Hepatocyte (in vitro differentiated cells): ENCODE data around the gene SCAPER. TPM values are rescaled to one million over a fixed set of nuclear protein-coding genes. Genes with fewer than 3 reads are reported as not detected.

Source experiments
- DNase-seq: peaks from one replicate; pipeline ENCODE4 v3.0.0-alpha.2; 2016; ENCODE audit warnings: low spot score
- H2AFZ ChIP-seq: fragments of 200-600 bp; sonication (generic); 2 replicates; pipeline ENCODE4 v1.6.0; 2016; ENCODE audit warnings: antibody characterized with exemption, mild to moderate bottlenecking
- H3K27ac ChIP-seq: fragments of 200-600 bp; sonication (generic); 2 replicates; pipeline ENCODE4 v1.5.1; 2016; ENCODE audit warnings: mild to moderate bottlenecking
- H3K27me3 ChIP-seq: fragments of 200-600 bp; sonication (generic); 2 replicates; pipeline ENCODE4 v1.6.1; 2016
- H3K36me3 ChIP-seq: fragments of 200-600 bp; sonication (generic); replicated peaks from 2 replicates; pipeline ENCODE4 v1.5.1; 2016; ENCODE audit warnings: low read depth; ENCODE audit not compliant: insufficient read depth
- H3K4me1 ChIP-seq: fragments of 200-600 bp; sonication (generic); 2 replicates; pipeline ENCODE4 v1.5.1; 2016; ENCODE audit warnings: mild to moderate bottlenecking, moderate library complexity; ENCODE audit not compliant: insufficient read depth
- H3K4me2 ChIP-seq: fragments of 200-600 bp; sonication (generic); 2 replicates; pipeline ENCODE4 v1.6.0; 2016
- H3K4me3 ChIP-seq: fragments of 200-600 bp; sonication (generic); 2 replicates; pipeline ENCODE4 v1.5.1; 2016; ENCODE audit warnings: mild to moderate bottlenecking
- H3K79me2 ChIP-seq: fragments of 200-600 bp; sonication (generic); 2 replicates; pipeline ENCODE4 v1.6.0; 2017; ENCODE audit warnings: mild to moderate bottlenecking
- H3K9me2 ChIP-seq: fragments of 200-600 bp; sonication (generic); replicated peaks from 2 replicates; pipeline ENCODE4 v1.6.0; 2017; ENCODE audit warnings: mild to moderate bottlenecking; ENCODE audit not compliant: insufficient read depth
- H3K9me3 ChIP-seq: fragments of 200-600 bp; sonication (generic); 2 replicates; pipeline ENCODE4 v1.5.1; 2016; ENCODE audit warnings: low read depth, mild to moderate bottlenecking
- H4K20me1 ChIP-seq: fragments of 200-600 bp; sonication (generic); 2 replicates; pipeline ENCODE4 v1.6.0; 2016; ENCODE audit warnings: mild to moderate bottlenecking; ENCODE audit not compliant: insufficient read depth, poor library complexity, severe bottlenecking
- CTCF ChIP-seq: fragments of 200-600 bp; sonication (generic); IDR thresholded peaks from 2 replicates; pipeline ENCODE4 v1.5.1; 2016; ENCODE audit warnings: antibody characterized with exemption, mild to moderate bottlenecking; ENCODE audit not compliant: poor library complexity
- EZH2 ChIP-seq: fragments of 200-600 bp; sonication (generic); IDR thresholded peaks from 2 replicates; pipeline ENCODE4 v1.6.1; 2016; ENCODE audit warnings: antibody characterized with exemption, mild to moderate bottlenecking, borderline replicate concordance
- EZH2phosphoT487 ChIP-seq: fragments of 200-600 bp; sonication (generic); IDR thresholded peaks from one replicate; pipeline ENCODE4 v1.6.1; 2018; ENCODE audit warnings: antibody characterized with exemption, mild to moderate bottlenecking, low read depth, moderate library complexity; ENCODE audit not compliant: unreplicated experiment, severe bottlenecking
- WGBS: methylation state at CpG from one replicate; pipeline ENCODE4 v1.1.6; 2016; ENCODE audit warnings: low lambda C conversion rate; ENCODE audit errors: missing lambda C conversion rate; 5-methylcytosine and 5-hydroxymethylcytosine counted together
- polyA plus RNA-seq: library from polyadenylated mRNA; unstranded; fragments of >200 nt; fragmentation: Nextera tagmentation; extraction: Ambion mirVana; gene quantifications from 2 replicates; pipeline ENCODE4 v1.2.1, GENCODE V29; 2016
- total RNA-seq: library from RNA; depleted of rRNA; stranded (reverse); fragments of >200 nt; gene quantifications from 2 replicates; pipeline ENCODE4 v1.2.3, GENCODE V29; 2014

SCAPER gene
- total and polyA plus RNA-seq, 2 experiments from 2014 or later: 20.8 to 27.4 TPM

- Histone ChIP-seq H3K4me2 (no peak overlapping the region), H3K79me2 (no peaks in the 10 kb centered on the region), H3K4me1 (no peaks in the 10 kb centered on the region), H2AFZ (no peak overlapping the region), H3K9me3 (no peaks in the 10 kb centered on the region), H3K4me3 (no peak overlapping the region), H3K9me2 (no peaks in the 10 kb centered on the region), H3K27ac (no peak overlapping the region), H4K20me1 (no peaks in the 10 kb centered on the region), H3K36me3 (no peaks in the 10 kb centered on the region), H3K27me3 (no peaks in the 10 kb centered on the region)
- WGBS: 67% methylated on average over 5 of the region's 5 CpGs
- TF ChIP-seq EZH2phosphoT487: no peak
- TF ChIP-seq EZH2: no peak
- TF ChIP-seq CTCF: no peak
- DNase-seq: no peak
Measured at GRCh38 chr15:76664895-76665294, 240.2 kb downstream of the SCAPER start.

- H3K36me3 ChIP-seq: no peaks in the 10 kb centered on the region
- no peaks in the 10 kb centered on the region for H3K4me1 ChIP-seq
- H3K27ac ChIP-seq: no peak overlapping the region
- no peaks in the 10 kb centered on the region for H3K79me2 ChIP-seq
- H2AFZ ChIP-seq: no peak overlapping the region
- WGBS: 87% methylated on average over 2 of the region's 2 CpGs
- H3K27me3 ChIP-seq: no peaks in the 10 kb centered on the region
- no peaks in the 10 kb centered on the region for H3K9me3 ChIP-seq
- H3K4me2 ChIP-seq: no peak overlapping the region
- no peak overlapping the region for H3K4me3 ChIP-seq
- TF ChIP-seq CTCF (no peak), EZH2 (no peak), EZH2phosphoT487 (no peak)
- no peaks in the 10 kb centered on the region for H4K20me1 ChIP-seq
- H3K9me2 ChIP-seq: no peaks in the 10 kb centered on the region
- no peak for DNase-seq
Measured at GRCh38 chr15:76664411-76664810, 240.7 kb downstream of the SCAPER start.

GRCh38 chr15:76663529-76663928 lies 241.6 kb downstream of the SCAPER start:
- no peak for TF ChIP-seq EZH2phosphoT487
- TF ChIP-seq EZH2: no peak
- no peak for TF ChIP-seq CTCF
- no peaks in the 10 kb centered on the region for H3K79me2 ChIP-seq
- H3K4me2 ChIP-seq: no peak overlapping the region
- 93% methylated on average over 2 of the region's 2 CpGs for WGBS
- no peaks in the 10 kb centered on the region for H3K4me1 ChIP-seq
- H4K20me1 ChIP-seq: no peaks in the 10 kb centered on the region
- no peak overlapping the region for H3K4me3 ChIP-seq
- H3K9me3 ChIP-seq: no peaks in the 10 kb centered on the region
- no peak for DNase-seq
- no peak overlapping the region for H2AFZ ChIP-seq
- H3K27ac ChIP-seq: no peak overlapping the region
- H3K9me2 ChIP-seq: no peaks in the 10 kb centered on the region
- H3K36me3 ChIP-seq: no peaks in the 10 kb centered on the region
- no peaks in the 10 kb centered on the region for H3K27me3 ChIP-seq
